Cardiac fibroblast (primary cell): ENCODE results near the gene NRIP1.

ENCODE experiments used
- DNase-seq, 2 donors: peaks; one replicate each; pipeline versions ENCODE4 v3.0.0 to v3.0.0-alpha.2; 2010; ENCODE audit warnings: low read depth in 2 of 2
- H3K4me3 ChIP-seq, 2 donors: replicated peaks in 1 of 2; 1 replicate in 1 of 2; 2 replicates in 1 of 2; pipeline ENCODE4 v1.5.1; 2011; ENCODE audit warnings: low read depth in 2 of 2, low read length in 2 of 2, mild to moderate bottlenecking in 2 of 2, moderate library complexity in 1 of 2
- TF ChIP-seq, protein P1 (sequence below): IDR thresholded peaks from one replicate; pipeline ENCODE4 v1.5.1; 2011; ENCODE audit warnings: low read depth, mild to moderate bottlenecking, low read length, inconsistent platforms

NRIP1 gene

DNA sequence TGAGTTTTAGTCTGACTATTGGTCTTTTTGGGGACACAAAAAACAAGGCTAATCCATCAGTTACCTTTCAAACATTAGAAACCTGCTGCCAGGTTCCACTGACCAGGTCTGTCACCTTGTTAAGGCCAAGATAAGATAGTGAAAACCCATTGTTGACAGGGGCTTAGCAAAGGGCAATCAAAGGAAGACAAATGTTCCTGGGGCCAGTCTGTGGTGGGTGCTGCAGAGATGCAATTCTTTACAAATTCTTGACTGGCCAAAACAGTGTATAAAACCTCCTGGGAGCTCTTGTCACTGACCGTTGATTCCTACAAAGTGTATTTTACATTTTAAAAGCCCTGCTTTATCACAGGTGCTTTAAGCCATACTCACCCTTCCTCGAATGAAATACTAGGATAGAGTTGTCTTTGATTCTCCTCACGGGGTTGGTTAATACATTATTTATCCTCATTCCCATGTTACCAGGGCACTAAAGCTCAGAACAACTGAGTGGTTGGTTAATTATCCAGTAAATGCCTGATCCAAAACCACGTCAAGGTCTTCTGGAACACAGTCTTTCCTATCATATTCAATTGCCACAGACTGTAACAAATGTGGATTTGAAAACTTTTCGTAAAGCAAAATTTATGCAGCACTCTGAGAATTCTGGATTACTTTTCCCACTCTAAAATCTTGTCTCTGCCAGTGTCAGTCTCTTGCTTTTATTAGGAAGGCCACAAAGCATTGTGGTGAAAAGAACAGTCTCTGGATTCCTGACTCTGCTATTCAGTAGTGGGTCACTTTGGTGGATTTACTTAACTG lies 77.2 kb downstream of the NRIP1 start:
- H3K4me3 ChIP-seq: no peak overlapping the region
- no peak for DNase-seq
- TF ChIP-seq, protein P1, sequence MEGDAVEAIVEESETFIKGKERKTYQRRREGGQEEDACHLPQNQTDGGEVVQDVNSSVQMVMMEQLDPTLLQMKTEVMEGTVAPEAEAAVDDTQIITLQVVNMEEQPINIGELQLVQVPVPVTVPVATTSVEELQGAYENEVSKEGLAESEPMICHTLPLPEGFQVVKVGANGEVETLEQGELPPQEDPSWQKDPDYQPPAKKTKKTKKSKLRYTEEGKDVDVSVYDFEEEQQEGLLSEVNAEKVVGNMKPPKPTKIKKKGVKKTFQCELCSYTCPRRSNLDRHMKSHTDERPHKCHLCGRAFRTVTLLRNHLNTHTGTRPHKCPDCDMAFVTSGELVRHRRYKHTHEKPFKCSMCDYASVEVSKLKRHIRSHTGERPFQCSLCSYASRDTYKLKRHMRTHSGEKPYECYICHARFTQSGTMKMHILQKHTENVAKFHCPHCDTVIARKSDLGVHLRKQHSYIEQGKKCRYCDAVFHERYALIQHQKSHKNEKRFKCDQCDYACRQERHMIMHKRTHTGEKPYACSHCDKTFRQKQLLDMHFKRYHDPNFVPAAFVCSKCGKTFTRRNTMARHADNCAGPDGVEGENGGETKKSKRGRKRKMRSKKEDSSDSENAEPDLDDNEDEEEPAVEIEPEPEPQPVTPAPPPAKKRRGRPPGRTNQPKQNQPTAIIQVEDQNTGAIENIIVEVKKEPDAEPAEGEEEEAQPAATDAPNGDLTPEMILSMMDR: no peak

DNA sequence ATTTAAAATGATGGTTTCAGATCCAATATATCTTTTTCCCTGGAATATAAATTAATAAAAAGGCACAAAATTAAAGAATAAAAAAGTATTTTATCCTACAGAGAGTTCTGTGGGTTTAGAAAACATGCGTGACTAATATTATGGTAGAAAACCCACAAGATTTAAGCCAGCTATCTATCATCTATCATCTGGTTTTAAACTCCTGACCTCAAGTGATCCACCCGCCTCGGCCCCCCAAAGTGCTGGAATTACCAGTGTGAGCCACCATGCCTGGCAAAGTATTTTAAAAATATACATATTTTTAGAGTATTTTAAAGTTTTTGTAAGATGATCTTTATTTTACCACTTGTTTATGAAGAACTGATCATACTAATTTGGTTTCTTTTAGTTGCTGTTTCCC lies 79.5 kb downstream of the NRIP1 start:
- TF ChIP-seq, protein P1: no peak
- DNase-seq: no peak
- no peak overlapping the region for H3K4me3 ChIP-seq

DNA sequence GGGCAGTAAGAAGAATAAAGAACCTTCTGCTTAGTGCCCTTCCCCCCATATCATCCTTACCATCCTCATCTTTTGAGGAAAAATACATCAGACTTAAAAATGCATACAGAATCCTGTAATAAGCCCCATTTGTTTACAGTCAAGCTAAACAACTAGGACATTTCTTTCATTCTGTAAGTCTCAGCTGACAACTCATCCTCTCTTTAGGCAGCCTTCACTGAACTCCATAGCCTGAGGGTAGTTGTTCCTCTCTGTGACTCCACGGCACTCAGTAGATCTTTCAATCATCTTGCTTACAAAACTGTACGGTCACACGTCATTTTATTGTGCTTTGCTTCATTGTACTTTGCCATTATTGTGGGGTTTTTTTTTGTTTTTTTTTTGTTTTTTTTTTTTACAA lies 82.5 kb downstream of the NRIP1 start:
- H3K4me3 ChIP-seq: no peak overlapping the region
- TF ChIP-seq, protein P1: no peak
- DNase-seq: no peak

DNA sequence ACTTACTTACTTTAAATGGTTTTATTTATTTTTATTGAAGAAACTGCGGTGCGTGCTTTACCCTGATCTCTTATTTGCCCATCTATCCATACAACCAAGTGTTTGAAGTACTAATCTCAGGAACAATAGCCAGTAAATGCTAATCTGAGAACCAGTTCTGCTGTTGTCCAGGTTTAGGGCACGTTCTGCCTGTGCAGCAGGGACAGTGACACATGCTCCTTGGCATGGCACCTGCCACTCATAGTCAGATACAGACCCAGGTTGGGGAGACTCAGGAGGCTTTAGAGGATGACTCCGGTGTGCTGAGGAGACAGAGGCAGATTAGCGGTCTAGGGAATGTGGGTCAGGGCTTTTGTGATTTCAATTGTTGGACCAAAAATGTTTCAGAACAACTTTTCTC lies 83.6 kb downstream of the NRIP1 start:
- DNase-seq: no peak
- TF ChIP-seq, protein P1: no peak
- no peak overlapping the region for H3K4me3 ChIP-seq

DNA sequence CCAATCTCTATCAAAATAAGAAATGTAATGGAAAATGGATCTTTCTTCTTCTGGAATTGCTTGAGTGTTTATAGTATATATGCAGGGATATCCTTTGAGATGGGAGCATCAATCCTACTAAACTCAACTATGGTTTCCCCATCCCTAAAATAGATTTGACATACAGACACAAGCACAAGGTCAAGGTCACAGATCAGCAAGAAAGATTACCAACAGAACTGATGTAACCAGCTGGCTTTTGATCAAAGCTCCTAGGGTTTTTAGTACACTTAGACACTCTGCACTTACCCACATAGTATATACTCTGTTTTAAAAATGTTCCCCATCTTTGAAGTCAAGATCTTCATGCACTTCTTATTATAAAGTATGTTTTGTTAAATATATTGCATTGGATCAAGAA lies 85.5 kb downstream of the NRIP1 start:
- TF ChIP-seq, protein P1: no peak
- H3K4me3 ChIP-seq: no peak overlapping the region
- DNase-seq: no peak

DNA sequence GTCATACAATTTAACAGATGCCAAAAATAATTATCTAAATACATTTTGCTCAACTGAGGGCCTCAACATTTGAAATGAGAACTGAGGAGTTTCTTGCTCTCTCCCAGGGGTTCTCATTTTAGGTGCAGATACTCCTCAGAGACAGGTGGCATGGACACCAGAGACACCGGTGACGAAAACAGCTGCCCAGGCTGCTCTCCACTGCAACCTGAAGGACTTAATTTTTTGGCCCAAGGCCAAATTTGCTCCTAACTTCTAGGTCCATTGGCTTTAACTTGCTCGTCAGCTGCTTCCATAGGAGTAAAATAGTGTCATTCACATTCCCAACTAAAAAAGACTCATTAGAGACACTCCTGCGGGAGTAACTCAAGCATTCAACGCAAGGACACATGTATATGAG lies 87.0 kb downstream of the NRIP1 start:
- TF ChIP-seq, protein P1: no peak
- no peak overlapping the region for H3K4me3 ChIP-seq
- DNase-seq: no peak
